H1 (cell line): ENCODE results near the gene BTBD10.

Experiments used
- CREB1 ChIP-seq: IDR thresholded peaks from 2 replicates; pipeline ENCODE4 v1.6.1; 2012; ENCODE audit warnings: inconsistent platforms
- CTCF ChIP-seq, 3 experiments: IDR thresholded peaks; 1 replicate in 2 of 3; 2 replicates in 1 of 3; pipeline versions ENCODE4 v1.5.1 to v1.6.1; 2011; ENCODE audit warnings: low read length in 3 of 3, mild to moderate bottlenecking in 3 of 3, inconsistent platforms in 2 of 3, low read depth in 1 of 3, moderate library complexity in 1 of 3; ENCODE audit not compliant: insufficient read depth in 1 of 3; ENCODE audit errors: control extremely low read depth in 1 of 3
- EP300 ChIP-seq, 2 experiments: IDR thresholded peaks; 1 replicate in 1 of 2; 2 replicates in 1 of 2; pipeline ENCODE4 v1.6.1; 2011 to 2012; ENCODE audit warnings: low read depth in 2 of 2, low read length in 2 of 2, mild to moderate bottlenecking in 2 of 2, borderline replicate concordance in 1 of 2, inconsistent platforms in 1 of 2, moderate library complexity in 1 of 2
- HDAC6 ChIP-seq: IDR thresholded peaks from one replicate; pipeline ENCODE4 v1.7.1; 2012; ENCODE audit warnings: low read depth, mild to moderate bottlenecking, inconsistent platforms, low read length, moderate library complexity
- NRF1 ChIP-seq: IDR thresholded peaks from 2 replicates; pipeline ENCODE4 v1.6.1; 2011; ENCODE audit warnings: mild to moderate bottlenecking, low read depth, low read length, improper control_type of control experiment
- PHF8 ChIP-seq: fragments of 200-600 bp; sonication (generic); conservative IDR thresholded peaks from 2 replicates; pipeline ENCODE4 v1.7.1; 2012; ENCODE audit warnings: low read depth, mild to moderate bottlenecking, inconsistent platforms, low read length, moderate library complexity
- POLR2A ChIP-seq, 2 experiments: IDR thresholded peaks; 1 replicate in 1 of 2; 2 replicates in 1 of 2; pipeline ENCODE4 v1.6.1; 2011; ENCODE audit warnings: low read depth in 2 of 2, low read length in 2 of 2, mild to moderate bottlenecking in 2 of 2; ENCODE audit errors: control extremely low read depth in 1 of 2
- POLR2AphosphoS5 ChIP-seq: IDR thresholded peaks from 2 replicates; pipeline ENCODE4 v1.6.1; 2011; ENCODE audit warnings: low read depth, low read length
- RAD21 ChIP-seq, 2 experiments: IDR thresholded peaks in 1 of 2; conservative IDR thresholded peaks in 1 of 2; 2 replicates each; pipeline ENCODE4 v1.6.1; 2011; ENCODE audit warnings: low read depth in 2 of 2, low read length in 2 of 2, improper control_type of control experiment in 1 of 2, inconsistent platforms in 1 of 2, mild to moderate bottlenecking in 1 of 2, moderate library complexity in 1 of 2
- TEAD4 ChIP-seq: IDR thresholded peaks from 2 replicates; pipeline ENCODE4 v1.6.1; 2012; ENCODE audit warnings: low read depth, low read length, inconsistent platforms, mixed read lengths
- TF ChIP-seq, protein P1 (sequence below): IDR thresholded peaks from 2 replicates; pipeline ENCODE4 v1.6.1; 2011; ENCODE audit warnings: low read length, improper control_type of control experiment

GRCh38 chr11:13388741-13389140, 74.3 kb downstream of the BTBD10 start:
- TF ChIP-seq TEAD4 (no peak), POLR2A (IDR thresholded peaks at IDR 0.05; ENCODE audit: control extremely low read depth in 1 of 2, low read depth in 2 of 2, low read length in 2 of 2) (no peak), RAD21 (IDR thresholded peaks at IDR 0.05 in 1 of 2, conservative IDR thresholded peaks at IDR 0.05 in 1 of 2; ENCODE audit: low read depth in 2 of 2, low read length in 2 of 2) (no peak), POLR2AphosphoS5 (no peak), CREB1 (no peak), PHF8 (no peak), NRF1 (no peak), CTCF (IDR thresholded peaks at IDR 0.05; ENCODE audit: control extremely low read depth in 1 of 3, insufficient read depth in 1 of 3, low read depth in 1 of 3, low read length in 3 of 3) (no peak), HDAC6 (no peak), EP300 (IDR thresholded peaks at IDR 0.05; ENCODE audit: borderline replicate concordance in 1 of 2, low read depth in 2 of 2, low read length in 2 of 2) (no peak)
- TF ChIP-seq, protein P1, sequence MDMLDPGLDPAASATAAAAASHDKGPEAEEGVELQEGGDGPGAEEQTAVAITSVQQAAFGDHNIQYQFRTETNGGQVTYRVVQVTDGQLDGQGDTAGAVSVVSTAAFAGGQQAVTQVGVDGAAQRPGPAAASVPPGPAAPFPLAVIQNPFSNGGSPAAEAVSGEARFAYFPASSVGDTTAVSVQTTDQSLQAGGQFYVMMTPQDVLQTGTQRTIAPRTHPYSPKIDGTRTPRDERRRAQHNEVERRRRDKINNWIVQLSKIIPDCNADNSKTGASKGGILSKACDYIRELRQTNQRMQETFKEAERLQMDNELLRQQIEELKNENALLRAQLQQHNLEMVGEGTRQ = no peak
